KOPT-K1 (cell line): ENCODE results near the gene FCHSD2.

Experiments
- H3K27ac ChIP-seq: fragments of 200-600 bp; sonication (generic); 2 replicates; pipeline ENCODE4 v1.5.1; 2016; ENCODE audit warnings: antibody characterized with exemption, mild to moderate bottlenecking, low read depth, low read length; ENCODE audit not compliant: poor library complexity, severe bottlenecking
- H3K36me3 ChIP-seq: fragments of 200-600 bp; sonication (generic); 2 replicates; pipeline ENCODE4 v1.5.1; 2017; ENCODE audit warnings: antibody characterized with exemption, mild to moderate bottlenecking, low read length, moderate library complexity; ENCODE audit not compliant: insufficient read depth
- H3K9me3 ChIP-seq: fragments of 200-600 bp; sonication (generic); 2 replicates; pipeline ENCODE4 v1.5.1; 2017; ENCODE audit warnings: antibody characterized with exemption, low read length, mild to moderate bottlenecking; ENCODE audit not compliant: insufficient read depth, poor library complexity, severe bottlenecking

Gene FCHSD2

GRCh38 chr11:72896431-72896830 is 245.7 kb downstream of the FCHSD2 start:
- Histone ChIP-seq H3K36me3 (peaks cover 30% of the 10 kb centered on the region), H3K9me3 (no peaks in the 10 kb centered on the region), H3K27ac (no peak overlapping the region)

- no peak overlapping the region for H3K27ac ChIP-seq
- H3K36me3 ChIP-seq: peaks cover 49% of the 10 kb centered on the region
- H3K9me3 ChIP-seq: no peaks in the 10 kb centered on the region
These were observed 251.2 kb downstream of the FCHSD2 start for GRCh38 chr11:72890881-72891280.

DNA sequence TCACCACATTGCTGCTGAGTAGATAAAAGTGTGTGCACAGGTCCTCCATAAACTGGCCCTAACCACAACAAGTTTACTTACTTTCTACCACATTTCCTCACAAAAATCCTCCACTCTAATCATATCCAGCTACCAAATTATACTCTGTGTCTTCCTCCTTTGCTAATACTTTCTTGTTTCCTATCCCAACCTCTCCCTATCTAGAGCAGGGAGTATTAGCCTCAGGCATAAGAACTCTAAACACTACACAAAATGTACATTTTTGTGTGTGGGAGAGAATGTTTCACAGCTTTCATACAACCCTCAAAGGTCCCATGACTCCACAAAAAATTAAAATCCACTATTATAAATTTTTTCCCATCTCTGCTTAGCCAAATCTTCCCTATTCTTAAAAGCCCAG is 255.5 kb downstream of the FCHSD2 start:
- Histone ChIP-seq H3K36me3 (peaks cover 55% of the 10 kb centered on the region), H3K27ac (no peak overlapping the region), H3K9me3 (no peaks in the 10 kb centered on the region)

GRCh38 chr11:72885749-72886609 is 256.1 kb downstream of the FCHSD2 start:
- Histone ChIP-seq H3K27ac (no peak overlapping the region), H3K36me3 (peaks cover 61% of the 10 kb centered on the region), H3K9me3 (no peaks in the 10 kb centered on the region)

DNA sequence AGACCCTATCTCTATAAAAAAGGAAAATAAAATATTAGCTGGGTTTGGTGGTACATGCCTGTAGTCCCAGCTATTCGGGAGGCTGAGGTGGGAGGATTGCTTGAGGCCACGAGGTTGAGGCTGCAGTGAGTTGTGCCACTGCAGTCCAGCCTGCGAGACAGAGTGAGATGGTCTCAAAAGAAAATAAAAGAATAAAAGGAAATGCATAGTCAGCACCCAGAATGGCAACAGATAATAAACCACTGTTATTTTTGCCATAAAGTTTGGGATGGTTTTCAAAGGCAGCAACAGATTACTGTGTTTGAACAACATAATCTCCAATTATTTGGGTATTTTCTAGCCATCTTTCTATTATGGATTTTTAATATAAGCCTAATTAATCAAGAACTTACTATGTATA is 266.0 kb downstream of the FCHSD2 start:
- Histone ChIP-seq H3K27ac (no peak overlapping the region), H3K36me3 (peaks cover 45% of the 10 kb centered on the region)

DNA sequence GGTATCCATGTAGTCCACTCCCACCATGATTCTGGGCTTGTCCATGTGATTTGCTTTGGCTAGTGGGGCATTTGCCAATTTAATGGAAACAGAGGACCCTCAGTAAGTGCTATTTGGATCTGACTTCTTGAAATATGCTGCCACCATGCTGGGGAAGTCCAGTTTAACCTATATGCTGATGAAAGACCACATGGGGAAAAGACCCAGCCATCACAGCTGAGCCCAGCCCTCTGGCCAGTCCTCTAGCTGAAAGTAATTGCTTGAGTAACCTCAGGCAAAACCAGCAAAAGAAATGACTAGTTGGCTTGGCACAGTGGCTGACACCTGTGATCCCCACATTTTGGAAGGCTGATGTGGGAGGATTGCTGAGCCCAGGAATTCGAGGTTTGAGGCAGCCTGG is 266.4 kb downstream of the FCHSD2 start:
- no peak overlapping the region for H3K27ac ChIP-seq
- H3K36me3 ChIP-seq: peaks cover 41% of the 10 kb centered on the region
- no peaks in the 10 kb centered on the region for H3K9me3 ChIP-seq

More for the DNA sequence above, 266.0 kb downstream of the FCHSD2 start:
- no peaks in the 10 kb centered on the region for H3K9me3 ChIP-seq

GRCh38 chr11:72872012-72872411 is 270.1 kb downstream of the FCHSD2 start:
- Histone ChIP-seq H3K27ac (no peak overlapping the region), H3K36me3 (peaks cover 59% of the 10 kb centered on the region), H3K9me3 (no peaks in the 10 kb centered on the region)

DNA sequence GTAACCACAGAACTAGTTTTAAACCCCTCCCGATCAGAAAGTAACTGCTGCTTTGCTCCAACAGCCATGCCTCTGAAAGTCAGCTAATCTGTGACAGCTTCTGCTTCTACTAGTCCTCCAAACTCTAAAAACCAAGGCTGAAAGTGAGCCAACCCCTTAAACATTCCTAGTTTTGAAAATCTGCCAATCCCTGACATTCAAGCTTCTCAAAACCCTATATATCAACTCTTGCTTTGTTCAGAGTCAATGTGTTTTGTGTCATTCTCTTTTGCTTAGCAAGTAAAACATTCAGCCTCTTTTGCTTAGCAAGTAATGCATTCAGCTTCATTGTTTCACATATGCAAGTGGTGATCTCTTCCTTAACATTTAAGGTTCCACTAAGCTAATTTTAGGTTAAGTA is 271.0 kb downstream of the FCHSD2 start:
- H3K36me3 ChIP-seq: peaks cover 60% of the 10 kb centered on the region

DNA sequence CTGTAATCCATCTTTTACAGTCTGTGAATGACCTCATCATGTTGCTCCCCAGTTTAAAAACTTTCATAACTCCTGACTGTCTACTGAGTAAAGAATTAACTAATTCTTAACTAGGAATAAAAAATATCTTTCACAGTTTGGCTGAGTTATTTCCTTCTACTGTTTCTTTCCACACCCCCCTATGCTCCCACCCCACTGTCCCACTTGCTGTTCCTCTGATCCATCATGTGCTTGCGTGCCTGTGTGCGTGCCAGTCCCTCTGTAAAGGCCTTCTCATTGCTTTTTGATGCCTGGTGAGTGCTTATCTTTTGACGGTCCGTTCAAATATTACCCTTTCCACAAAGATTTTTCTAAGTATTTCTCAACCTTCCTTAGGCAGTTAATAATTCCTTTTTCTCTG is 272.3 kb downstream of the FCHSD2 start:
- Histone ChIP-seq H3K36me3 (peaks cover 59% of the 10 kb centered on the region), H3K27ac (no peak overlapping the region)

More for the DNA sequence above, 271.0 kb downstream of the FCHSD2 start:
- H3K27ac ChIP-seq: no peak overlapping the region
- no peaks in the 10 kb centered on the region for H3K9me3 ChIP-seq

DNA sequence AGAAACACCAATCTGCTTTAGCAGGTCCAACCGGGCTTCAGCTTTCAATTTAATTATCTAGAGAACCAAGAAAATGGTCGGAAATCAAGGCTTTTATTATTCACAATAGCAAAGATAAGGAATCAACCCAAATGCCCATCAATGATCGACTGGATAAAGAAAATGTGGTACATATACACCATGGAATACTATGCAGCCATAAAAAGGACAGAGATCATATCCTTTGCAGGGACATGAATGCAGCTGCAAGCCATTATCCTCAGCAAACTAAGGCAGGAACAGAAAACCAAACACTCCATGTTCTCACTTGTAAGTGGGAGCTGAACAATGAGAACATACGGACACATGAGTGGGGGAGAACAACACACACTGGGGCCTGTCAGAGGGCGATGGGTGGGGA is 274.1 kb downstream of the FCHSD2 start:
- peaks cover 51% of the 10 kb centered on the region for H3K36me3 ChIP-seq
- H3K27ac ChIP-seq: no peak overlapping the region
- H3K9me3 ChIP-seq: no peaks in the 10 kb centered on the region

More for the DNA sequence above, 272.3 kb downstream of the FCHSD2 start:
- H3K9me3 ChIP-seq: no peaks in the 10 kb centered on the region

- peaks cover 48% of the 10 kb centered on the region for H3K36me3 ChIP-seq
- no peak overlapping the region for H3K27ac ChIP-seq
- no peaks in the 10 kb centered on the region for H3K9me3 ChIP-seq
These were observed 277.1 kb downstream of the FCHSD2 start for GRCh38 chr11:72864702-72865655.

DNA sequence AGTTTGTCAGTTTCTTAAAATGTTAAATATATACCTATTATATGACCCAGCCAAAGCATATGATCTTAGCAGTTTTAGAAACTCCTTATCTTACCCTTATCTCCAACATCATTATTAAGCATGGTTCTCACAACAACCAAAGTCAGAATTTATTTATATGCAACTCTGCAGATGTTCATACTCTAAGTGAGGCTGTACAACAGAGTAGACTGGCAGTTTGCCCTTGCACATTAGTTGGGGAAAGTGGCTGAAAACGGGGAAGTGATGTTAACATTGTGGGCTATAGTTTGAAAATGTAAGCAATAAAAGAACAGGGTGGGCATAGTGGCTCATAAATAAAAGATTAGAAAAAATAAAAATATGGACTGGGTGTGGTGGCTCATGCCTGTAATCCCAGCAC is 278.2 kb downstream of the FCHSD2 start:
- no peak overlapping the region for H3K27ac ChIP-seq
- peaks cover 53% of the 10 kb centered on the region for H3K36me3 ChIP-seq
- no peaks in the 10 kb centered on the region for H3K9me3 ChIP-seq

DNA sequence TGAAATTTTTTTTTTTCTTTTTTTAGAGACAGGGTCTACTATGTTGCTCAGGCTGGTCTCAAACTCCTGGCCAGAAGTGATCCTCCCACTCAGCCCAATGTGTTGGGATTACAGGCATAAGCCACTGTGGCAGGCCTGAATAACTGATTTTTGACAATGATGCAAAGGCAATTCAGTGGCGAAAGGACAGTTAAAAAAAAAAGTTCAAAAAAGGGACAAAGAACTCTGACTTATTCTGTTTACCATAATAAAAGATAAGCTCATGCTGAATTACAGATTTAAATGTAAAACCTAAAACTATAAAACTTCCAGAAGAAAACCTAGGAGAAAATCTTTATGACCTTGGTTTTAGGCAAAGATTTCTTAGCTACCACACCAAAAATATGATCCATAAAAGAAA is 279.0 kb downstream of the FCHSD2 start:
- Histone ChIP-seq H3K9me3 (no peaks in the 10 kb centered on the region), H3K27ac (no peak overlapping the region), H3K36me3 (peaks cover 52% of the 10 kb centered on the region)

- H3K36me3 ChIP-seq: peaks cover 33% of the 10 kb centered on the region; the same call in 1 of the 2 replicates
- no peak overlapping the region for H3K27ac ChIP-seq
- H3K9me3 ChIP-seq: no peaks in the 10 kb centered on the region
These were observed 281.5 kb downstream of the FCHSD2 start for GRCh38 chr11:72860592-72860991.

- H3K36me3 ChIP-seq: peaks cover 28% of the 10 kb centered on the region; the same call in 1 of the 2 replicates
- H3K9me3 ChIP-seq: no peaks in the 10 kb centered on the region
- no peak overlapping the region for H3K27ac ChIP-seq
These were observed 282.1 kb downstream of the FCHSD2 start for GRCh38 chr11:72860010-72860409.
